GM18861 (cell line): ENCODE data around the gene SLC25A53.
"Not testable (repeated sequence)": the region's sequence is repeated elsewhere in the genome, so short reads cannot be mapped to it uniquely, and the experiment has no call there.

ENCODE experiments used
- ATAC-seq: cut with Tn5 transposase; IDR thresholded peaks from one replicate; pipeline ENCODE4 v1.9.1; 2021; ENCODE audit not compliant: unreplicated experiment

SLC25A53 gene

DNA sequence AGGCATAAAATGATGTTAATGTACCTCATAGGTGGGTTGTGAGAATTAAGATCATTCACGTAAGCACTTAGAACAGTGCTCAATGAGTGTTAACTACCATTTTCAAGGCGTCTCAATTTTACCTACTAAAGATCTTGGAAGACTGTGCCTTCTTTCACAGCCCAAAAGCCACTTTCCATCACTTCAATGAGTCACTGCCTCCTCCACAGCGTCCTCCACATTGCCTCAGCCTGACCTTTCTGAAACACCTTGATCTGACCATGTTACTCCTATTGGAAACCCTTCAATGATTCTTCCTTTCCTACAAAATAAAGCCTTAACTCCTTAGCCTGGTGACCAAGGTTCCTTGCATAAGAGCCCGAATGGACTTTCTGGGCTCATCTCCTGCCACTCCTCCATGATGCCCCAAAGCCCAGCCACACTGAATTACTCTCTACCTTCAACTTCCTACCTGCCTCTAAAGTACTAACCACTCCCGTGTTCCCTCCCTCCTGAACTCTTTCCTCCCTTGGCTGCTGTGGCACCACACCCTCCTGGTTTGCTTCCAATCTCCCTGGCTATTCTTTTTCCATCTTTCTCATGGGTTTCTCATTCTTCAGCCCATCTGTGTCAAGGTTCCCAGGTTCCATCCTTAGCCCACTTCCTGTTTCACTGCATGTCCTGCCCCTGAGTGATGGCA, 22.1 kb downstream of the SLC25A53 start:
- ATAC-seq: no peak

- no peak for ATAC-seq
Measured at GRCh38 chrX:104130808-104131207, 26.0 kb downstream of the SLC25A53 start.

DNA sequence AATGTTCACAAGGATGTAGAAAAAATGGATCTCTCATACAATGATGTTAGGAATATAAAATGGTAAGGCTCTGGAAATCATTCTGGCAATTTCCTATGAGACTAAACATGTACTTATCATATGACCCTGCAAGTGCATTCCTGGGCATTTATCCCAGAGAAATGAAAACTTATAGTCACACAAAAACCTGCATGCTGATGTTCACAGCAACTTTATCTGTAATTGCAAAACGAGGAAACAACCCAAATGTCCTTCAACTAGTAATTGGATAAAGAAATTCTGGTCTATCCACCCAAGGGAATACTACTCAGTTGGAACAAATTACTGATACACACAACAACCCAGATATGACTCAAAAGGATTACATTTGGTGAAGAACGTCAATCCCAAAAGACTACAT, 30.0 kb downstream of the SLC25A53 start:
- no peak for ATAC-seq

DNA sequence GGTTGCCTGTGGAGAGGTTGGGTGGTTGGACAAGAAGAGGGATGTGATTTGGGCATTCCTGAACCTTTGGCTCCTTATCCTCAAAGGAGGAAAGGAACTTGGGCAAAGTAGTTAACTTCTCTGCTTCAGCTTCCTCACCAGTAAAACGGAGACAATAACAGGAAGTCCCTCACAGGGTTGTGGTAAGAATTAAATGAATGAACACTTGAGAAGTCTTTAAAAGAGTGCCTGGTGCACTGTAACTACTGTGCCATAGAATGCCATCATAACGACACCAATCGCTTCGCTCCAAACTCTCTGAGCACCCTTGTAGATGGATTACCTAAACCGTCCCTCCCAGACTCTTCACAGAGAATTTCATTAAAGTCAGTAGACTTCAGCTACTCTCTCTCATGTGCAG, 34.0 kb downstream of the SLC25A53 start:
- ATAC-seq: no peak

- ATAC-seq: no peak
Measured at GRCh38 chrX:104118765-104119164, 38.0 kb downstream of the SLC25A53 start.

GRCh38 chrX:104117759-104118158, 39.0 kb downstream of the SLC25A53 start:
- ATAC-seq: no peak

GRCh38 chrX:104113222-104113965, 43.4 kb downstream of the SLC25A53 start:
- ATAC-seq: peak; percentile 31

- peak; percentile 70 for ATAC-seq
Measured at GRCh38 chrX:104112326-104112951, 44.4 kb downstream of the SLC25A53 start, which contains the start of gene ZCCHC18. ZCCHC18 (plus strand) TSS chrX:104112523; CDS start chrX:104114112, 1,589 bp downstream.

DNA sequence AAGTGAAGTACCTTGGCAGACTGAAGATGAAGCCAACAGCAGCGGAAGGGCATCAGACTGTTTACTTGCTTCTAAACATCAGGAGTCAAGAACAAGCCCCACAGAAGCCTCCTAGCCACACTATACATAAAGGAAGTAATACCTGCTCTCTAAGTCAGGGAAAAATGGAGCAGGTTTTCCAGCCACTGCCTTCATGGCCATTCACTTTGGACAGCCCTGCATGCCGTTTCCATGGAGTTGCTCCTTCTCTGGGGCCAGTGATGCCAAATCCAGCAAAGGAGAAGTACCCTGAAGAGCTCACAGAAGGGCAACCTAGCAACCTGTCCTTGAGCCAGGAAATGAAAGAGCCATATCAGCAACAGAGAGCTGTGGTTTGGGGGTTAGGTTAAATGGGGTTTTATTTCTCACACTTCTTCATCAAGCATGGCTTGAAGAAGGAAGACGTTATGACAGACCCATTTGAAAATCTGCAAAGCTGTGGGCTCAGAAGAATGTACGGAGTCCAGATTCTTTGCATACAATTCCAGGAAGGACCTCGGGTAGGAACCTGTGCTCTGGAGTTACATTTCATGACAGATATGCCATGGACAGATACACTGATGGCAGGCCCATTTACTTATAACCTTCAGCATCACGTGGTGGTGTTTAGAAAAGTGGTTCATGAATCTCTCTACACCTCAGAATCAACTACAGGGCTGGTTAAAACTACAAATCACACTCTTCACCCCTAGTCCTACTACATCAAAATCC, 46.1 kb downstream of the SLC25A53 start:
- ATAC-seq: peak; percentile 27

- ATAC-seq: no peak
Measured at GRCh38 chrX:104108955-104109354, 47.9 kb downstream of the SLC25A53 start.

- ATAC-seq: no peak
Measured at GRCh38 chrX:104105330-104106262, 51.2 kb downstream of the SLC25A53 start.

- no peak for ATAC-seq
Measured at GRCh38 chrX:104104676-104105075, 52.1 kb downstream of the SLC25A53 start.

GRCh38 chrX:104098919-104099318, 57.9 kb downstream of the SLC25A53 start:
- ATAC-seq: no peak

- peak; percentile 74 for ATAC-seq
Measured at GRCh38 chrX:104098151-104098808, 58.5 kb downstream of the SLC25A53 start.

- no peak for ATAC-seq
Measured at GRCh38 chrX:104085919-104086318, 70.9 kb downstream of the SLC25A53 start.

DNA sequence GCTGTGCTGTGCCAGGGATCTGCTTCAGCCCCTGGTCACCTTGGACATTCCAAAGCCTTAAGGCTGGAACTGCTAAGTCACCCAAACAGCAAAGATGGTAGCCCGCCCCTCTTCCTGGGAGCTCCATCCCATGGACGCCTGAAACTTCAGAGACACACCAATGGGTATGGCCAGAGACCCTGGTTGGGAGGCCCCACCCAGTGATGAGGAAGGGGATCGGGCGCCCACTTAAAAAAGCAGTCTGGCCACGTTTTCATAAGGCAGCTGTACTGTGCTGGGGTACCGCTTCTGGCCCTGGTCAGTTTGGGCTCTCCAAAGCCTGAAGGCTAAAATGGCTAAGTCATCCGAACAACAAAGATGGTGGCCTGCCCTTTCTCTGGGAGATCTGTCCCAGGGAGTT, 71.3 kb downstream of the SLC25A53 start:
- ATAC-seq: no peak

- no peak for ATAC-seq
Measured at GRCh38 chrX:104084534-104085277, 72.1 kb downstream of the SLC25A53 start.

DNA sequence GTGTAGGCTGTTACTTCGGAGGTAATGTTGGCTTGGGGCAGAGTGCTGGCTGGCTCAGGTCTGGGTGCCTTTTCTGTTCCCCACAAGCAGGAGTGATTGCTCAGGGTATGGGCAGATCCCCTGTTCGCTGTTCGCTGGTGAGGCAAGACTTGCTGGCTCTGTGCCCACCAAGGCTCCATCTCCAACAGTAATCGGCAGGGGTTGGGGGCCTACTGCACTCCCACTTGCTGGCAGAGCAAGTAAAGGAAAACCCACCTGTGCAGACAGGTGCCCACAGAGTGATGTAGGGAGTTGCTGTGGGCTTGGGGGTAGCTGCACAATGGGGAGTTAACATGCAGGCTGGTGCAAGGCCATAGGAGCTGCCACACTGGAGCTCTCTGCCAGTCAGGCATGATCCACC, 72.7 kb downstream of the SLC25A53 start:
- ATAC-seq: no peak

- ATAC-seq: not testable (repeated sequence)
Measured at GRCh38 chrX:104077854-104078253, 79.0 kb downstream of the SLC25A53 start.
